ENCODE data around the gene RBM4.

DNA sequence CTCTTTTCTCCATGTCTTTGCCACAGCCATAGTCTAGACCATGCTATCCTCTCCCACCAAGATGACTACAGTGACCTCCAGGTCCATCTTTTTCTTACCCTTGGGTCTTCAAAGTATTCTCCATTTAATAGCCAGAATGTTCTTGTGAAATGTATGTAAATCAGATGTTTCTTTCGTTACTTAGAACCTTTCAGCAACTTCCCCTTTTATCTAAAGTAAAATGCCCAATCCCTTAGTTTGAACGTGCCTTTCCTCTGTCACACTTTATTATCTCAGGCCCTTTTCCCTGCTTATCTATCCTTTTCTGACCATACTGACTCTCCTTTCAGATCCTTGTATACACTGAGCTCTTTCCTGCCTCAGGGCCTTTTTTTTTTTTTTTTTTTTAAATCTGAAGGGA lies 21.3 kb downstream of the RBM4 start:
- TF ChIP-seq, protein P1, sequence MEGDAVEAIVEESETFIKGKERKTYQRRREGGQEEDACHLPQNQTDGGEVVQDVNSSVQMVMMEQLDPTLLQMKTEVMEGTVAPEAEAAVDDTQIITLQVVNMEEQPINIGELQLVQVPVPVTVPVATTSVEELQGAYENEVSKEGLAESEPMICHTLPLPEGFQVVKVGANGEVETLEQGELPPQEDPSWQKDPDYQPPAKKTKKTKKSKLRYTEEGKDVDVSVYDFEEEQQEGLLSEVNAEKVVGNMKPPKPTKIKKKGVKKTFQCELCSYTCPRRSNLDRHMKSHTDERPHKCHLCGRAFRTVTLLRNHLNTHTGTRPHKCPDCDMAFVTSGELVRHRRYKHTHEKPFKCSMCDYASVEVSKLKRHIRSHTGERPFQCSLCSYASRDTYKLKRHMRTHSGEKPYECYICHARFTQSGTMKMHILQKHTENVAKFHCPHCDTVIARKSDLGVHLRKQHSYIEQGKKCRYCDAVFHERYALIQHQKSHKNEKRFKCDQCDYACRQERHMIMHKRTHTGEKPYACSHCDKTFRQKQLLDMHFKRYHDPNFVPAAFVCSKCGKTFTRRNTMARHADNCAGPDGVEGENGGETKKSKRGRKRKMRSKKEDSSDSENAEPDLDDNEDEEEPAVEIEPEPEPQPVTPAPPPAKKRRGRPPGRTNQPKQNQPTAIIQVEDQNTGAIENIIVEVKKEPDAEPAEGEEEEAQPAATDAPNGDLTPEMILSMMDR (IDR thresholded peaks at IDR 0.05; ENCODE audit: low read length) = no peak
- no peak for TF ChIP-seq EZH2 (IDR thresholded peaks at IDR 0.05; ENCODE audit: borderline replicate concordance, low read length)

Data from OCI-LY1 (cell line).